Mesothelial cell of epicardium (in vitro differentiated cells): Measurements from ENCODE around the gene GRIN3B. TPM values are rescaled to one million over a fixed set of nuclear protein-coding genes. Genes with fewer than 3 reads are reported as not detected.

Experiments
- DNase-seq, 2 experiments: peaks; one replicate each; pipeline ENCODE4 v3.0.0; 2021; ENCODE audit warnings: low spot score in 2 of 2; ENCODE audit not compliant: unreplicated experiment in 2 of 2
- H3K27ac Mint-ChIP-seq: 2 replicates; pipeline ENCODE4 v1.8.0; 2021; ENCODE audit warnings: mixed read lengths
- H3K27me3 Mint-ChIP-seq: 2 replicates; pipeline ENCODE4 v1.8.0; 2021; ENCODE audit warnings: low read depth, mixed read lengths
- H3K36me3 Mint-ChIP-seq: 2 replicates; pipeline ENCODE4 v1.8.0; 2021; ENCODE audit warnings: mixed read lengths
- H3K4me1 Mint-ChIP-seq: 2 replicates; pipeline ENCODE4 v1.8.0; 2021; ENCODE audit warnings: mixed read lengths
- H3K4me3 Mint-ChIP-seq: 2 replicates; pipeline ENCODE4 v1.8.0; 2021; ENCODE audit warnings: mild to moderate bottlenecking, moderate library complexity, mixed read lengths
- H3K9me3 Mint-ChIP-seq: 2 replicates; pipeline ENCODE4 v1.8.0; 2021; ENCODE audit warnings: mixed read lengths
- CTCF ChIP-seq: fragments of 200-600 bp; sonication (generic); IDR thresholded peaks from one replicate; pipeline ENCODE4 v1.5.0; 2021; ENCODE audit warnings: antibody characterized with exemption; ENCODE audit not compliant: unreplicated experiment
- total RNA-seq: library from RNA; stranded (reverse); gene quantifications from 3 replicates; pipeline ENCODE4 v1.2.1, GENCODE V29; 2021

Gene GRIN3B
- total RNA-seq, 1 donor from 2014 or later: 0.34 TPM

- no peaks in the 10 kb centered on the region for H3K9me3 Mint-ChIP-seq
- peaks cover 69% of the 10 kb centered on the region for H3K27me3 Mint-ChIP-seq
- no peak overlapping the region for H3K27ac Mint-ChIP-seq
- no peaks in the 10 kb centered on the region for H3K36me3 Mint-ChIP-seq
- peaks cover 14% of the 10 kb centered on the region for H3K4me1 Mint-ChIP-seq
- peak overlapping the region; percentile 43 for H3K4me3 Mint-ChIP-seq
- DNase-seq: no peak
- TF ChIP-seq CTCF: no peak
Measured at GRCh38 chr19:1000591-1001537, 645 bp downstream of the GRIN3B start.

DNA sequence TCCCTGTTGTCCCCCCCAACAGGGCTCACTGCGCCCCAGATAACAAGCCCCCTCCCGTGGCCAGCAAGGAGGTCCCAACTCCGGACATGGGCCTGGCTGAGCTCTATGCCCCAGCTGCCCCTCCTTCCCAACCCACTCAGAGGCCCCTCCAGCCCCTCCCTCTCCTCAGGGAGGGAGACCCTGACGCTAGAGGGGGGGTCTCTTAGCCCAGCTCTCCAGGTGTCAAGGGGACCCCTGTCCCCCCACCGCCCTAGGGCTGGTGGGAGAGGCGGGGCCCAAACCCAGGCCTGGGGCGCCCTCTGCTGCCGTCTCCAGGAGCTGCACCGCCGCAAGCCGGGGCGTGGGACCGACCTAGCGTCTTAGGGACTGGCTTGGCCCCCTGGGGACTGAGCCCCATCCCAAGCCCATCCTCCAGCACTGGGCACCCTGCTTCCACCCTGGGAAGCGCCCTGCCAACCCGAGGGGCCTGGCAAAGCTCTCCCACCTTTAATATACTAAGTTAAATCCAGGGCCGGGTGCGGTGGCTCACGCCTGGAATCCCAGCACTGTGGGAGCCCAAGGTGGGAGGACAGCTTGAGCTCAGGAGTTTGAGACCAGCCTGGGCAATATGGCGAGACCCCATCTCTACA is 1.4 kb downstream of the GRIN3B start:
- peaks cover 2% of the 10 kb centered on the region for H3K36me3 Mint-ChIP-seq
- TF ChIP-seq CTCF: peak; percentile 83
- peaks cover 9% of the 10 kb centered on the region for H3K4me1 Mint-ChIP-seq
- no peaks in the 10 kb centered on the region for H3K9me3 Mint-ChIP-seq
- H3K27ac Mint-ChIP-seq: no peak overlapping the region
- DNase-seq: peak in 1 of 2 experiments; percentile 83
- peaks cover 61% of the 10 kb centered on the region for H3K27me3 Mint-ChIP-seq
- peak overlapping the region; percentile 36 for H3K4me3 Mint-ChIP-seq

DNA sequence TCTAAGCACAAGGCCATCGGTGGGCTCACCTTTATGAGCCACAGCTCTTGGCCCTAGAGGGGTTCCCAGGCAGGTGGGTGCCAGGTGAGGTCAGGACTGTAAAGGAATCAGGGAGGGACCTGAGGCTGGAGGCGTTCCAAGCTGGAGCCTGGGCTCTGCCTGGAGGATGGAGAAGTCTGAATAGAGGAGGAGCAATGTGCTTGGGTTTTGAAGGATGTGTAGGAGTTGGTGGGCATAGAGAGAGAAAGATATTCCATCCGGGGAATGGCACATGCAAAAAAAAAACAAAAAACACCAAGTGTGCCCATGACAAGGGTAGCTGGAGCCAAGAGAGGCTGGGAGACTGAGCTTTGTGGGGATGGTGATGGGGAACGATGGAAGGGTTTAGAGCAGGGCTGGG is 2.4 kb downstream of the GRIN3B start:
- no peak overlapping the region for H3K4me3 Mint-ChIP-seq
- H3K36me3 Mint-ChIP-seq: peaks cover 7% of the 10 kb centered on the region
- no peak for TF ChIP-seq CTCF
- no peaks in the 10 kb centered on the region for H3K9me3 Mint-ChIP-seq
- peaks cover 52% of the 10 kb centered on the region for H3K27me3 Mint-ChIP-seq
- peaks cover 8% of the 10 kb centered on the region for H3K4me1 Mint-ChIP-seq
- no peak for DNase-seq
- H3K27ac Mint-ChIP-seq: no peak overlapping the region

DNA sequence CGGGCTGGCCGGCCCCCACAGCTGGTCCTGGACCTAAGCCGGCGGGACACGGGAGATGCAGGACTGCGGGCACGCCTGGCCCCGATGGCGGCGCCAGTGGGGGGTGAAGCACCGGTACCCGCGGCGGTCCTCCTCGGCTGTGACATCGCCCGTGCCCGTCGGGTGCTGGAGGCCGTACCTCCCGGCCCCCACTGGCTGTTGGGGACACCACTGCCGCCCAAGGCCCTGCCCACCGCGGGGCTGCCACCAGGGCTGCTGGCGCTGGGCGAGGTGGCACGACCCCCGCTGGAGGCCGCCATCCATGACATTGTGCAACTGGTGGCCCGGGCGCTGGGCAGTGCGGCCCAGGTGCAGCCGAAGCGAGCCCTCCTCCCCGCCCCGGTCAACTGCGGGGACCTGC is 3.1 kb downstream of the GRIN3B start:
- peaks cover 8% of the 10 kb centered on the region for H3K4me1 Mint-ChIP-seq
- DNase-seq: no peak
- no peak for TF ChIP-seq CTCF
- peaks cover 7% of the 10 kb centered on the region for H3K36me3 Mint-ChIP-seq
- H3K27ac Mint-ChIP-seq: no peak overlapping the region
- H3K27me3 Mint-ChIP-seq: peaks cover 45% of the 10 kb centered on the region
- H3K4me3 Mint-ChIP-seq: no peak overlapping the region
- no peaks in the 10 kb centered on the region for H3K9me3 Mint-ChIP-seq

GRCh38 chr19:1004204-1004802 is 4.1 kb downstream of the GRIN3B start:
- peaks cover 7% of the 10 kb centered on the region for H3K36me3 Mint-ChIP-seq
- no peaks in the 10 kb centered on the region for H3K9me3 Mint-ChIP-seq
- H3K4me3 Mint-ChIP-seq: no peak overlapping the region
- peaks cover 36% of the 10 kb centered on the region for H3K27me3 Mint-ChIP-seq
- peaks cover 4% of the 10 kb centered on the region for H3K4me1 Mint-ChIP-seq
- no peak overlapping the region for H3K27ac Mint-ChIP-seq
- DNase-seq: no peak
- TF ChIP-seq CTCF: no peak
